ENCODE data around the gene RHOBTB3.
"Not testable (repeated sequence)": the region's sequence is repeated elsewhere in the genome, so short reads cannot be mapped to it uniquely, and the experiment has no call there.

RHOBTB3 gene

GRCh38 chr5:95809414-95809960, 78.4 kb downstream of the RHOBTB3 start:
- no peak for DNase-seq
- in situ Hi-C loops (cut with MboI; ENCODE audit: low pct_unique_long_range_greater_than_20kb, low sequenced_read_pairs): no loop called here

DNA sequence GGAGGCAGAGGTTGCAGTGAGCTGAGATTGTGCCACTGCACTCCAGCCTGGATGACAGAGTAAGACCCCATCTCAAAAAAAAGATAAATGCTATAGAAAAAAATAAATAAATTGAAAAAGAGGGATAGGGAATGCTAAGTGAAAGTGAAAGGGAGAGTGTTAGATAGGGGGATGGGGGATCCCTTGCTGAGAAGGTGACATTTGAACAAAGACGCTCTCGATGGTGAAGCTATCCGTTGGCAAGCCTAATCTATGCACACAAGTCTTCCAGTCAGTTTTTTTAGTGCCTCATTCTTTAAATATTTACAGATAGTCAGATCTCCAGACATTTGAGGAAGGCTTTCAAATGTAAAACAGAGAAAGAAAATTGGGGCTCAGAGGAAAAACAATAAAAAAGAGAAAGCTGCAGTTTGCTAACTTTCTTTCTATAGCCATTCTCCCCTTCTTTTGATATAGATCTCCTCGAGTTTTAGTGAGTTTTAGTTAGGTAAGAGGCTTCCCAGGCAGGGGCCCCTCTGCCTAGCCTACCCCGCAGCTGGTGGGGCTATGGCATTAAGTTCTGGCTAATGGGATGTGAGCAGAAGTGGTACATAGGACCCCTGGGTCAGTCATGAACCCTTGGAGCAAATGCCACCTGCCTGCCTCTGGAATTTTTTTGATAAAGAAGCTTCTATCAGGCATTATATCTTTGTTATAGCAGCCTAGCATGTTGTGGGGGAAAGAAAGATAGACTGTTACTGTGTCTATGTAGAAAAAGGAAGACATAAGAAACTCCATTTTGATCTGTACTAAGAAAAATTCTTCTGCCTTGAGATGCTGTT, 79.4 kb downstream of the RHOBTB3 start:
- in situ Hi-C loops (cut with MboI; ENCODE audit: low pct_unique_long_range_greater_than_20kb, low sequenced_read_pairs): no loop called here
- no peak for DNase-seq

- DNase-seq: not testable (repeated sequence)
Measured at GRCh38 chr5:95811126-95811423, 79.9 kb downstream of the RHOBTB3 start.

GRCh38 chr5:95811461-95812073, 80.4 kb downstream of the RHOBTB3 start:
- DNase-seq; in situ Hi-C loops (cut with MboI; ENCODE audit: low pct_unique_long_range_greater_than_20kb, low sequenced_read_pairs): not testable (repeated sequence)

More at GRCh38 chr5:95811126-95811423, 79.9 kb downstream of the RHOBTB3 start:
- in situ Hi-C loops (cut with MboI; ENCODE audit: low pct_unique_long_range_greater_than_20kb, low sequenced_read_pairs): not testable (repeated sequence)

GRCh38 chr5:95812074-95812471, 80.9 kb downstream of the RHOBTB3 start:
- DNase-seq: no peak
- in situ Hi-C loops (cut with MboI; ENCODE audit: low pct_unique_long_range_greater_than_20kb, low sequenced_read_pairs): no loop called here

DNA sequence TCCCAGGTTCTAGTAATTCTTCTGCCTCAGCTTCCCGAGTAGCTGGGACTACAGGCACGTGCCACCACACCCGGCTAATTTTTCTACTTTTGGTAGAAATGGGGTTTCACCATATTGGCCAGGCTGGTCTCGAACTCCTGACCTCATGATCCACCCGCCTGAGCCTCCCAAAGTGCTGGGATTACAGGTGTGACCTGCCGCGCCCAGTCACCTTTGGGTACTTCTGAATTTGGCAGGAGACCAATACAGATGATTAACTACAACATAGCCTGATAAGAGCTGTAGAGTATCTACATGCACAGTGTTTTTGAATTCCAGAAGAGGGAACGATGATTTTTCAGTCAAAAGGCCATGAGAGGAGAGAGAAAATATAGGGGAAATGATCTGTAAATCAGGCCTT, 81.9 kb downstream of the RHOBTB3 start:
- DNase-seq; in situ Hi-C loops (cut with MboI; ENCODE audit: low pct_unique_long_range_greater_than_20kb, low sequenced_read_pairs): not testable (repeated sequence)

- in situ Hi-C loops (cut with MboI; ENCODE audit: low pct_unique_long_range_greater_than_20kb, low sequenced_read_pairs): no loop called here
- DNase-seq: no peak
Measured at GRCh38 chr5:95815155-95815729, 84.1 kb downstream of the RHOBTB3 start.

DNA sequence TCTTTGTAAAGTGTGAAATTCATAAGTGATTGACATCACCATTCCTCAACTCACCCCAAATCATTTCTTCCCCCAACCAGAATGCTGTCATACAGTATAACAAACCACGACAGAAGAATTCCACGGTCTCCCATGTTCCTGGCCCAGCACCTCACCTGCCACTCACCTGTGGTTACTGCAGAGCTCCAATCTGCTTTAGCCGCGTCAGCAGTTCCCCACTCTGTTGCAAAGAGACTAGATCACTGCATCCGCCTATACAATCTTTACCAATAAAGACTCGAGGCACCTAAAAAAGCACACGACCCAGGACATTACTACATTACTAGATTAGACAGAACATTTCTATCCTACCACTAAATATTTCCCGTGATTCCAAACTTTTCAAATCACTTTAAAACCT, 85.2 kb downstream of the RHOBTB3 start:
- no peak for DNase-seq
- in situ Hi-C loops (cut with MboI; ENCODE audit: low pct_unique_long_range_greater_than_20kb, low sequenced_read_pairs): no loop called here

- DNase-seq: no peak
- in situ Hi-C loops (cut with MboI; ENCODE audit: low pct_unique_long_range_greater_than_20kb, low sequenced_read_pairs): no loop called here
Measured at GRCh38 chr5:95816776-95817175, 85.6 kb downstream of the RHOBTB3 start.

- in situ Hi-C loops (cut with MboI; ENCODE audit: low pct_unique_long_range_greater_than_20kb, low sequenced_read_pairs): no loop called here
- DNase-seq: no peak
Measured at GRCh38 chr5:95817430-95817829, 86.3 kb downstream of the RHOBTB3 start.

DNA sequence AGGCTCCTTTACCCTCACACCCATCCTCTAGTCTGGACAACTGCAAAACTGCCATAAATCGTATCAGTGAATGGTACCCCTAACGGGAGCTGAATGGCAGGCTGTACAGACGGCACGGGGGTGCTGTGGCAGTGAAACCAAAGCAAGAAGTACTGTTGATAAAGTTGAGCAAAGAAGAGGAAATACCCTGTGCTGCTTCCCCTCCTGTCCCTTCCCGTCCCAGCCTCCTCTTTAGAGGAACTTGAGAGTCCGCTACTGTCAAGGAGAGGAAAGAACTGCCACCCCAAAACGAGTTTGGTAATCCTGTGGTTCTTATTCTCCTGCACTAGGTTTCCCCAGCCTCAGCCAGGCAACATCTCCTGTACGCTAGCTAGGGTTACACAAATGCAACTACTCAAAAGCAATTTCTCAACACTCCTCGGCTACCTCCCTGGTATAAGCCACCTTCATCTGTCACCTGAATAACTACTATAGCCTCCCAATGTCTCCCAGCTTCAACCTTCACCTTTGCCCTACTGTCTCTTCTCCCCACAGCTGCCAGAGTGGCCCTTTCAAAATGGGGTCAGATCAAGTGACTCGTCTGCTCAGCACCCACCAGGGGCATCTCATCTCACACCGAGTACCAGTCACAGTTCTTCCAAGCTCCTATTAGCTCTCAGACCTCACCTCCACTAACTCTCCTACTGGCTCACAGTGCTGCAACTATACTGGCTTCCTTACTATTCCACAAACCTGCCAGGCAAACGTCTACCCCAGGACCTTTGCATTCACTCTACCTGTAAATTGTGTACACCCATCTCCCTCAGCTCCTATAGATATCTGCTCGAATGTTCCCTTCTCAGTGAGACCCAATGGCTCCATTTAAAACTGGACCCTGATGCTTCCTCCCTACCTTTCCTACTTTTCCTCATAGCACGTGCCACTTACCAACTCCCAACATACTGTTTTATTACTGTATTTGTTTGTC, 87.3 kb downstream of the RHOBTB3 start:
- in situ Hi-C loops (cut with MboI; ENCODE audit: low pct_unique_long_range_greater_than_20kb, low sequenced_read_pairs): no loop called here
- DNase-seq: peak; percentile 78

DNA sequence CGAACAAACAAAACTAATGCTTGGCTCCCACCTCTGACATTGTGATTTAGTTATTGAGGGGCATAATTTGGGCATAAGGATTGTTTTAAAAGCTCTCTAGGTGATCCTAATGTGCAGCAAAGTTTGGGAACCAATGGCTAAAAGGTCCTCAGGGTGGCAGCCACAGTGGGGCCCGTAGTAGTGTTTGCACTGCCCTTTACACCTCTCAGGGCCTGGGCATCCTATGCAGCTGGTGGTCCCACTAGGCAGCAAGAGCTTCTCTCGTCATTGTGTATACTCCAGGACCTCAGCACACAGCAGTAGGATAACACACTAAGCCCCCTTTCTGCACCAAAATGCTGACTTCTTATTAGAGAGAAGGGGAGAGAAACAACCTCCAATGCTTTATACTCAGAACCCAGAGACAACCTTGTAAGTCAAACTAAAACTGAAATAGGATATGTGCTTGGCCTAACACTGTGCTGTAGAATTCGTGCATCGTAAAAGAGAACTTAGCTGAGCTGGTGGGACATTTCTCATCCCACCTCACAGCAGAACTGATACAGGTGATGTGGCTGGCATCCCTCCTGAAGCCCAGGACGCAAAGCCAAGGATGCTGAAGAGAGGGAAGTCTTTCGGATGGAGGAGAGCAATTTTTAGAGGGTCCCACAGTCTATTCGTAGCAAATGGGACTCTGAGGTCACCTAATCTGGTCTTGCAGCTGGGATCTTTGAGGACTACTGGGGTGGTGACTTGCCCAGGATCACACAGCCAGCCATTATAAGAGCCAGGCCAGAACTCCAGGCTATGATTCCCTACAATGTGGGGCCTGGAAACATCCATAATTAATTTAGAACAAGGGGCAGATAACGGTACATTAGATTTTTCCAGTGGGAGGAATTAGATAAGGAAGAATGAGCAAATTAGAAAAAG, 90.2 kb downstream of the RHOBTB3 start:
- in situ Hi-C loops (cut with MboI; ENCODE audit: low pct_unique_long_range_greater_than_20kb, low sequenced_read_pairs): no loop called here
- DNase-seq: no peak

- in situ Hi-C loops (cut with MboI; ENCODE audit: low pct_unique_long_range_greater_than_20kb, low sequenced_read_pairs): no loop called here
- peak; percentile 51 for DNase-seq
Measured at GRCh38 chr5:95822043-95822541, 91.0 kb downstream of the RHOBTB3 start.

DNA sequence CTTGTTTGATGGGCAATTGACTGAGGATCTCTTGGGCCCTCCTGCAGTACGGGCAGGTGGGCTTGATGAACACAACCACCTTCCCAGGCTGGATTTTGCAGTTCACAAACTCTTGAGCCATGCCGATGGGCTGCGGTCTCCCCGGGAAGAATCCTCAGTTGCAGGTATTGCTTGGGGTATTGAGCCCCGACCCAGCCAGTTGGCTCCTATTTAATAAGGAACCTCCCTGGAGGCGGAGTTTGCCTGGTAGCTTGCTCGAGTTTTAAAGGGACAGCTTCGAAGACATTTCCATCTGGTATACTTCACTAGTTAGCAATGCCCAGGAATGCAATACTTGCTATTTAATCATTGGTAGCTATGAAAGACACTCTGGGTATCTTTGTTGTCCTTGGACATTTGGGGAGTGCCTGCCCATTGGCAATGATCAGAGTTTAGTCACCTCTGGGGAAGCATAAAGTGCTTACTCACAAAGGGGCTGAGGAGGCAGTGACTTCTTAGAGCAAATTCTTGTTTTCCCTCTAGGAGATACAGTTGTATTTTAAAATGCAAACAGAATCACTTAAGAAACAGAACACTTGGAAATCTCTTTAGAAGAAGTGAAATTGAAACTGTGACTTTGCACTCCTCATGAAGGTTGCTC, 91.5 kb downstream of the RHOBTB3 start, which contains the start of gene GLRX:
Gene GLRX (minus strand): TSS at position 185 of the 640 bp plus-strand sequence. CDS start 64 bp downstream, at position 121.
- DNase-seq: peak; percentile 75
- in situ Hi-C loops (cut with MboI; ENCODE audit: low pct_unique_long_range_greater_than_20kb, low sequenced_read_pairs): no loop called here

DNA sequence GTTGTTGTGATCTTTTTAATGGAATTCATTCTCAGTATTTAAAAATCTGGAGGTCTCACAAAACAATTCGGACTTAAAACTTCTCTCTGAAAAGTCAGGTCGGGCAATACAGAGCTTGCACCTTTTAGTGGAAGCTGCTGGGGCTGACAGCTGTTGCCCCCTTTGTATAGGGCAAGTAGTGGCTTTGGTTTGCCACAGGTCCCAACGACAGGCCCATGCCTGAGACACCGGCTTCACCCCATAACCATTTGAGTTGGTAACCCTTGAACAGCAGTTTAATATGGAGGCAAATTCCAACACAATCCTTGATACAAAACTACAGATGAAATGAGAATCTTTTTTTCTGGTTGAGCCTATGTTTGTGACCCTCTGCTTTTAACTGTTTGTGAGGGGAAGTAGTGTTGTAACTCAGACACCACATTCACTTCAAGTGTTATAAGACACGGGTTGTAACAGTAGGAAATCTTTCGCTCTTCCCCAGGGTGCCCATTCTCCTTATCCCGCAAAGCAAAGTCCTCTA, 92.1 kb downstream of the RHOBTB3 start:
- in situ Hi-C loops (cut with MboI; ENCODE audit: low pct_unique_long_range_greater_than_20kb, low sequenced_read_pairs): no loop called here
- DNase-seq: no peak

DNA sequence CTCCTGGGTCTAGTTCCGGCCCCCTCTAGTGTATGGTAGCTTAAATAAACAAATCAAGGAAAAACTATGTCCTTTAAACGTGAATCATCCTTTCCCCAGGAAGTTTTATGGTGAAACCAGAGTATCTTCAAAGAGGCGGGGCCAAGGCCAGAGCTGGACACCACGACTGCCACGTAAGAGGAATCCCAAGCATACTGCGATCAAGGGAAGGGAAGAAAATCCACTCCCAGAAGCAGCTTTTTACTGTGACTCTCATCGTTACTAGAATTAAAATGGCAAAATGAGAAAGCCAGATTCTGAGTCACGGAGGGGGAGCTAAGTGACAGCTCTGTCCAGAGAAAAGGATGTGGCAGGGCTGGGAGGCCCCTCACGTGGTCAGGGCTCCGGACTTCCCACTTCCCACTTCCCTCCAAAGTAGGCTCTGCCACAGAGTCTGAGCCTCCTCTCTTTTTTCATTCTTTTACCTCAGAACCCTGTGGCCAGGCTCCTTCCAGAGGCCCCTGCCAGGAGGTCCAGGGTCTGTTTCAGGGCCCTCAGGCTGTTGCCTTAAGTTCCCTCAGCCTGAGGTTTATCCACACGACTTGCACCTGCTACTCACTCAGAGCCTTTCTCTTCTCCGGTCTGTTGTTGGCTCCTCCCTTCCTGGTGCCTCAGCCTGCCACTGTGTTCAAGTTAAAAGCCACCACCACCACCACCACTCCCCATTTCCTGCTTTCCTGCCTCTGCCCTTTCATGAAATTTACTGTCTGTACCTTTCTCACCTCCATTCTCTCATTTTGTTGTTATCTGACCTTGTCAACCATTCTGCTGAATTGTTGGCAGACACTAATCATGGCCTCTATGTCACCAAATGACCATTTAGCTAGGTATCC, 92.8 kb downstream of the RHOBTB3 start:
- in situ Hi-C loops (cut with MboI; ENCODE audit: low pct_unique_long_range_greater_than_20kb, low sequenced_read_pairs): no loop called here
- DNase-seq: peak; percentile 80
